Measurements from ENCODE around the gene RAB44.

Gene RAB44

GRCh38 chr6:36688739-36689075, 8.9 kb upstream of the RAB44 start:
- Histone ChIP-seq H3K27me3 (ENCODE audit: control insufficient read depth, insufficient read depth, low read length) (no peaks in the 10 kb centered on the region), H3K36me3 (ENCODE audit: control insufficient read depth, insufficient read depth, low read length) (no peaks in the 10 kb centered on the region), H3K4me3 (ENCODE audit: low read depth, low read length) (no peak overlapping the region), H3K9ac (no peak overlapping the region), H3K79me2 (no peaks in the 10 kb centered on the region), H3K9me3 (ENCODE audit: control insufficient read depth, low read length) (no peaks in the 10 kb centered on the region), H3K4me2 (ENCODE audit: low read length) (no peak overlapping the region), H3K4me1 (peaks cover under 1% of the 10 kb centered on the region), H2AFZ (no peak overlapping the region), H3K27ac (no peak overlapping the region)
- TF ChIP-seq CTCF (IDR thresholded peaks at IDR 0.05), result no peak

GRCh38 chr6:36691011-36691410, 6.6 kb upstream of the RAB44 start:
- Histone ChIP-seq H3K9ac (no peak overlapping the region), H3K4me3 (ENCODE audit: low read depth, low read length) (no peak overlapping the region), H3K4me2 (ENCODE audit: low read length) (no peak overlapping the region), H3K4me1 (no peaks in the 10 kb centered on the region), H3K36me3 (ENCODE audit: control insufficient read depth, insufficient read depth, low read length) (no peaks in the 10 kb centered on the region), H3K27ac (no peak overlapping the region), H2AFZ (no peak overlapping the region), H3K9me3 (ENCODE audit: control insufficient read depth, low read length) (no peaks in the 10 kb centered on the region), H3K79me2 (no peaks in the 10 kb centered on the region), H3K27me3 (ENCODE audit: control insufficient read depth, insufficient read depth, low read length) (no peaks in the 10 kb centered on the region)
- TF ChIP-seq CTCF (IDR thresholded peaks at IDR 0.05), result no peak

GRCh38 chr6:36691612-36692011, 6.0 kb upstream of the RAB44 start:
- Histone ChIP-seq H3K4me2 (ENCODE audit: low read length) (no peak overlapping the region), H3K4me1 (no peaks in the 10 kb centered on the region), H3K79me2 (no peaks in the 10 kb centered on the region), H3K27me3 (ENCODE audit: control insufficient read depth, insufficient read depth, low read length) (no peaks in the 10 kb centered on the region), H3K9me3 (ENCODE audit: control insufficient read depth, low read length) (no peaks in the 10 kb centered on the region), H3K9ac (no peak overlapping the region), H3K36me3 (ENCODE audit: control insufficient read depth, insufficient read depth, low read length) (no peaks in the 10 kb centered on the region), H3K27ac (no peak overlapping the region), H3K4me3 (ENCODE audit: low read depth, low read length) (no peak overlapping the region), H2AFZ (no peak overlapping the region)
- no peak for TF ChIP-seq CTCF (IDR thresholded peaks at IDR 0.05)

- Histone ChIP-seq H3K27me3 (ENCODE audit: control insufficient read depth, insufficient read depth, low read length) (no peaks in the 10 kb centered on the region), H3K4me3 (ENCODE audit: low read depth, low read length) (no peak overlapping the region), H3K79me2 (no peaks in the 10 kb centered on the region), H3K36me3 (ENCODE audit: control insufficient read depth, insufficient read depth, low read length) (no peaks in the 10 kb centered on the region), H3K4me2 (ENCODE audit: low read length) (no peak overlapping the region), H2AFZ (no peak overlapping the region), H3K4me1 (no peaks in the 10 kb centered on the region), H3K27ac (no peak overlapping the region), H3K9me3 (ENCODE audit: control insufficient read depth, low read length) (no peaks in the 10 kb centered on the region), H3K9ac (no peak overlapping the region)
- TF ChIP-seq CTCF (IDR thresholded peaks at IDR 0.05), result no peak
These were observed 5.4 kb upstream of the RAB44 start for GRCh38 chr6:36692220-36692619.

- H3K27me3 ChIP-seq (ENCODE audit: control insufficient read depth, insufficient read depth, low read length), result no peaks in the 10 kb centered on the region
- no peak overlapping the region for H3K4me3 ChIP-seq (ENCODE audit: low read depth, low read length)
- no peak overlapping the region for H3K4me2 ChIP-seq (ENCODE audit: low read length)
- H3K9ac ChIP-seq, result no peak overlapping the region
- TF ChIP-seq CTCF (IDR thresholded peaks at IDR 0.05), result no peak
- no peaks in the 10 kb centered on the region for H3K4me1 ChIP-seq
- H3K79me2 ChIP-seq, result no peaks in the 10 kb centered on the region
- H2AFZ ChIP-seq, result no peak overlapping the region
- no peaks in the 10 kb centered on the region for H3K36me3 ChIP-seq (ENCODE audit: control insufficient read depth, insufficient read depth, low read length)
- H3K9me3 ChIP-seq (ENCODE audit: control insufficient read depth, low read length), result no peaks in the 10 kb centered on the region
- H3K27ac ChIP-seq, result no peak overlapping the region
These were observed 4.5 kb upstream of the RAB44 start for GRCh38 chr6:36692861-36693702.

Data from parathyroid adenoma (tissue), 2 donors.